NCI-H1436 treated with DMSO at 0.1 percent for 48 hours (cell line): ENCODE data around the gene PHKA2.
A peak's percentile ranks its signal among the peaks of the same experiment; 100 is the strongest.

Experiments used
- DNase-seq: peaks from one replicate; lab custom pipeline; 2025; lab: John Stamatoyannopoulos, UW

Gene PHKA2

GRCh38 chrX:18931972-18932371 is 51.9 kb downstream of the PHKA2 start:
- no peak for DNase-seq

GRCh38 chrX:18929775-18930174 is 54.1 kb downstream of the PHKA2 start:
- DNase-seq: no peak

GRCh38 chrX:18927558-18927957 is 56.4 kb downstream of the PHKA2 start:
- no peak for DNase-seq

- no peak for DNase-seq
These were observed 59.3 kb downstream of the PHKA2 start for GRCh38 chrX:18924507-18925088.

- no peak for DNase-seq
These were observed 63.3 kb downstream of the PHKA2 start for GRCh38 chrX:18920566-18920965.

- no peak for DNase-seq
These were observed 63.8 kb downstream of the PHKA2 start for GRCh38 chrX:18920079-18920478.

- DNase-seq: no peak
These were observed 66.1 kb downstream of the PHKA2 start for GRCh38 chrX:18917831-18918230.

- no peak for DNase-seq
These were observed 77.6 kb downstream of the PHKA2 start for GRCh38 chrX:18906286-18906685.

GRCh38 chrX:18900401-18900976 is 83.4 kb downstream of the PHKA2 start:
- DNase-seq: no peak

- DNase-seq: no peak
These were observed 84.0 kb downstream of the PHKA2 start for GRCh38 chrX:18899796-18900380.

- peak; percentile 2 for DNase-seq
These were observed 85.4 kb downstream of the PHKA2 start for GRCh38 chrX:18898492-18898891.

- DNase-seq: no peak
These were observed 85.8 kb downstream of the PHKA2 start for GRCh38 chrX:18898091-18898490.

GRCh38 chrX:18897611-18898010 is 86.3 kb downstream of the PHKA2 start:
- no peak for DNase-seq

- DNase-seq: no peak
These were observed 87.0 kb downstream of the PHKA2 start for GRCh38 chrX:18896680-18897544.

GRCh38 chrX:18895189-18895951 is 88.5 kb downstream of the PHKA2 start:
- DNase-seq: no peak

- DNase-seq: no peak
These were observed 89.8 kb downstream of the PHKA2 start for GRCh38 chrX:18894156-18894555.

- no peak for DNase-seq
These were observed 90.4 kb downstream of the PHKA2 start for GRCh38 chrX:18893536-18893935.

- no peak for DNase-seq
These were observed 91.0 kb downstream of the PHKA2 start for GRCh38 chrX:18892899-18893298.

- no peak for DNase-seq
These were observed 92.4 kb downstream of the PHKA2 start for GRCh38 chrX:18891548-18891945.

- DNase-seq: no peak
These were observed 93.0 kb downstream of the PHKA2 start for GRCh38 chrX:18890724-18891547.

GRCh38 chrX:18890049-18890381 is 93.9 kb downstream of the PHKA2 start:
- no peak for DNase-seq
